Activated naive CD4-positive, alpha-beta T cell treated with anti-CD3 and anti-CD28 coated beads, Interleukin-2, amount 50 U/mL, for 16 hours (primary cell): ENCODE data around the gene PRDX6.
"Not testable (repeated sequence)": the region's sequence is repeated elsewhere in the genome, so short reads cannot be mapped to it uniquely, and the experiment has no call there.

ENCODE experiments used
- DNase-seq: peaks from one replicate; pipeline ENCODE4 v3.0.0-alpha.2; 2020

PRDX6 gene

GRCh38 chr1:173469656-173470055, 7.5 kb upstream of the PRDX6 start:
- DNase-seq = no peak

GRCh38 chr1:173470608-173471007, 6.5 kb upstream of the PRDX6 start:
- no peak for DNase-seq

- no peak for DNase-seq
Observed at GRCh38 chr1:173473599-173474011, 3.5 kb upstream of the PRDX6 start.

- no peak for DNase-seq
Observed at GRCh38 chr1:173474097-173474779, 2.9 kb upstream of the PRDX6 start.

- DNase-seq = not testable (repeated sequence)
Observed at GRCh38 chr1:173474780-173475421, 2.2 kb upstream of the PRDX6 start.

- no peak for DNase-seq
Observed at GRCh38 chr1:173475564-173476196, 1.5 kb upstream of the PRDX6 start.

- no peak for DNase-seq
Observed at GRCh38 chr1:173476197-173476664, 904 bp upstream of the PRDX6 start.

- no peak for DNase-seq
Observed at GRCh38 chr1:173476665-173477285, 360 bp upstream of the PRDX6 start.

- no peak for DNase-seq
Observed at GRCh38 chr1:173478094-173478674, 1.0 kb downstream of the PRDX6 start.

GRCh38 chr1:173479649-173480048, 2.5 kb downstream of the PRDX6 start:
- DNase-seq = no peak

GRCh38 chr1:173481195-173481772, 4.1 kb downstream of the PRDX6 start:
- no peak for DNase-seq

GRCh38 chr1:173482683-173483082, 5.5 kb downstream of the PRDX6 start:
- no peak for DNase-seq

- DNase-seq = no peak
Observed at GRCh38 chr1:173484276-173484675, 7.1 kb downstream of the PRDX6 start.

- DNase-seq = no peak
Observed at GRCh38 chr1:173485401-173485800, 8.3 kb downstream of the PRDX6 start.

- DNase-seq = no peak
Observed at GRCh38 chr1:173488001-173488400, 10.9 kb downstream of the PRDX6 start.

GRCh38 chr1:173489149-173489600, 12.0 kb downstream of the PRDX6 start:
- DNase-seq = no peak

- no peak for DNase-seq
Observed at GRCh38 chr1:173489929-173490328, 12.8 kb downstream of the PRDX6 start.

- DNase-seq = no peak
Observed at GRCh38 chr1:173491508-173491907, 14.4 kb downstream of the PRDX6 start.

- not testable (repeated sequence) for DNase-seq
Observed at GRCh38 chr1:173493125-173493524, 16.0 kb downstream of the PRDX6 start.

- DNase-seq = no peak
Observed at GRCh38 chr1:173495609-173496267, 18.6 kb downstream of the PRDX6 start.

GRCh38 chr1:173496757-173497320, 19.7 kb downstream of the PRDX6 start:
- DNase-seq = no peak

- no peak for DNase-seq
Observed at GRCh38 chr1:173499729-173500128, 22.6 kb downstream of the PRDX6 start.
